GM19239 (cell line): ENCODE measurements around the gene CLDN18.

Experiments used
- DNase-seq: peaks from one replicate; pipeline ENCODE4 v3.0.0; 2011; ENCODE audit warnings: low spot score; ENCODE audit not compliant: insufficient read length
- FAIRE-seq: peaks from 2 replicates; lab custom pipeline; 2011; peaks lifted over from hg19 to GRCh38; lab: Jason Lieb, UNC

CLDN18 gene

GRCh38 chr3:138059261-138059660, 49.3 kb downstream of the CLDN18 start:
- no peak for DNase-seq
- FAIRE-seq = no peak

- DNase-seq (no peak), FAIRE-seq (peak; percentile 33)
Measured at GRCh38 chr3:138060792-138061191, 50.8 kb downstream of the CLDN18 start.

- no peak for DNase-seq
- FAIRE-seq = no peak
Measured at GRCh38 chr3:138062037-138062436, 52.1 kb downstream of the CLDN18 start.

- DNase-seq (no peak), FAIRE-seq (no peak)
Measured at GRCh38 chr3:138062626-138063025, 52.7 kb downstream of the CLDN18 start.

- DNase-seq = no peak
- FAIRE-seq = no peak
Measured at GRCh38 chr3:138063416-138063815, 53.5 kb downstream of the CLDN18 start.

DNA sequence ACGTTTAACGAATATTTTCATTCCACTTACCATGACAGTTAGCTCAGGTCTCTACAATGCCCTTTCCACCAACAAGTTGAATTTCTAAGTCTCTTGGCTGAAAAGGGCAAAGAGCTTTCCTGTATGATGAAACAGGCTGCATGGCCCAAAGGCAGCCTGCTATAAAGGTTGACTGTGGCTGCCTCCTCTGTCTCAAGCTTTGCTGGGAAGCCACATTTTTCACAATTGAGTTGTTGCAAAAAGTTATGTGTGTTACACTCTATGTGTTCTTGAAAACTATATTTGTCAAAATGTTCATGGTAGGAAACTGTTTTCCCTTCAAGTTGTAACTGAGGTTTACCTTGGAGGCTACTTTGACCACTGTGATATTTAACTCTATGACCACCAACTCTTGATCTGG, 56.0 kb downstream of the CLDN18 start:
- DNase-seq (no peak), FAIRE-seq (no peak)

- FAIRE-seq = peak; percentile 79
Measured at GRCh38 chr3:138066383-138066782, 56.4 kb downstream of the CLDN18 start.

GRCh38 chr3:138066972-138067371, 57.0 kb downstream of the CLDN18 start:
- DNase-seq (no peak), FAIRE-seq (no peak)

More at GRCh38 chr3:138066383-138066782, 56.4 kb downstream of the CLDN18 start:
- DNase-seq = no peak

DNA sequence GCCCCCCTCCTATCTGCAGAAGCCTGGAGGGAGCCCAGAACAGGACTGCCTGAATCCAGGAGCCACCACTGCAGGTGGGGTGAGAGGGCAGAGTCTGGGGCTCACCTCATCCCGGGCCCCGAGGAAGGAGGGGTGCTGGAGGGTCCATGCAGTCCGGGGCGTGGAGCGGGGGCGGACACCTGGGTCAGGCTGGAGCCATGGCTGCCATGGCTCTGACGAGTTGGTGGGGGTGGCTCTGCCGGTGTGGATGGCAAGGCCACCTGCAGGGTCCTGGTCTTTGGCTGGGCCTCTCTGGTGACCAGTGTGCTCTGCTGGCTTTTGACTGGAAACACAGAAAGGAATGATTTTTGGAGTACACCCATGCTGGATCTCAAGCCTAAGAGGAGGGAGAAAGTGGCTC, 58.1 kb downstream of the CLDN18 start:
- FAIRE-seq (no peak), DNase-seq (no peak)

GRCh38 chr3:138068579-138069174, 58.7 kb downstream of the CLDN18 start:
- peak; percentile 87 for FAIRE-seq
- peak; percentile 77 for DNase-seq

GRCh38 chr3:138070006-138070405, 60.0 kb downstream of the CLDN18 start:
- FAIRE-seq = no peak
- DNase-seq = no peak

DNA sequence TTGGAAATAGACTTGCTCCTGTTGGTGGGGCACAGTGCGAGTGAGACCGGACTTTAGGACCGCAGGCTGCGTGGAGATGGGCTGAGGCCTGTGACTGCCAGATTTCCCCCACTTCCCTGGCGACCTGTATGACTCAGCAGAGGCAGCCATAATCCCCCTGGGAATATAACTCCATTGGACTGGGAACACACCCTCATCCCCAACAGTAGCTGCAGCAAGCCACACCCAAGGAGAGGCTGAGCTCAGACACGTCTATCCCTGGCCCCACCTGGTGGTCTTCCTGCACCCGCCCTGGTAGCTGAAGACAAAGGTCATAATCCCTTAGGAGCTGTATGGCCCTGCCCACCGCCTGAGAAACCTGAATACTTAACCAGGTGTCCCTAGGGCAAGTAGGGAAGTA, 62.8 kb downstream of the CLDN18 start:
- DNase-seq = no peak
- no peak for FAIRE-seq

GRCh38 chr3:138078096-138078495, 68.1 kb downstream of the CLDN18 start:
- no peak for FAIRE-seq
- no peak for DNase-seq

DNA sequence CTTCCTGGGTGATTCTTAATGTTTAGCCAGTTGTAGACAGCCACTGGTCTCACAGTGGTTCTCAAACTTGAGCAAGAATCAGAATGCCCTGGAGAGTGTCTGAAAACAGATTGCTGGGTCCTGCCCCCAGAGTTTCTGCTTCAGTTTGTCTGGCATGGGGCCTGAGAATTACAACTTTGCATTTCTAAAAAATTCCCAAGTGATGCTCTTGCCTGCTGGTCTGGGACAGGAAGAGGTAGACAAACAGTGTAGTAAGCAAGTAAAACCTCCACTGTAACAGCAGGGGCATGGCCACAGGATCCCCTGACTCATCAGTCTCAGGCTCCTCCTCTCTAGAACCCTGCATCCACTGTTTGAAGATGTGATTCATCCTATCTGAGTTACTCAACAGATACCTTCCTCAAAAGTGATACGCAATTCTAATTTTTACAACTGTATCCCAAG, 69.0 kb downstream of the CLDN18 start:
- FAIRE-seq (no peak), DNase-seq (no peak)

GRCh38 chr3:138079901-138080300, 69.9 kb downstream of the CLDN18 start:
- DNase-seq (no peak), FAIRE-seq (no peak)

GRCh38 chr3:138081371-138082084, 71.6 kb downstream of the CLDN18 start:
- DNase-seq (no peak), FAIRE-seq (no peak)

GRCh38 chr3:138082085-138082991, 72.4 kb downstream of the CLDN18 start:
- no peak for FAIRE-seq
- DNase-seq = no peak

DNA sequence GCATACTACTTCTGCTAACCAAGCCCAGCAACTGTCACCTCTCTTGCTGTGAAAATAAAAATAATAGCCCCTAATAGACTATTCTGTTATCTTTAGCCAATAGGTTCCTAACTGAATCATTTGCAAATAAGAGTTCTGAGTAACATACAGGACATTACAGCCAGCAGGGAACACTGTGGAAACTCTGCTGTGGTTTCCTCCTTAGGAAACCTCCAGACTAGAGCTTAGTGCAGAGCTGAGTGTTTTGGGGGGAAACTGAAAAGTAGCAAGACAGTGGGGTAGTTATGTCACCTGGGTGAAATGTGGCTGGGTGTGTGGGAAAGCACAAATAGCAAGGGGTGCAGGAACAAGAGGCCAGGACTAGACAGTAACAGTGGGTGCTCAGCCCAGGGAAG, 73.0 kb downstream of the CLDN18 start:
- FAIRE-seq (no peak), DNase-seq (no peak)
